Upper lobe of left lung (tissue), 4 donors: ENCODE measurements around the gene PIN1.

Experiments used
- CTCF ChIP-seq, 6 experiments: fragments of 450-650 bp in 4 of 6; fragments of 200-600 bp in 2 of 6; sonication (generic) in 2 of 6; IDR thresholded peaks; one replicate each; pipeline ENCODE4 v1.5.1; 2016 to 2019; ENCODE audit warnings: antibody characterized with exemption in 6 of 6
- EP300 ChIP-seq, 4 donors: sonication (generic); formaldehyde crosslinking; IDR thresholded peaks; one replicate each; pipeline ENCODE4 v1.5.1; 2017; ENCODE audit warnings: antibody characterized with exemption in 4 of 4, control low read depth in 2 of 4
- POLR2A ChIP-seq, 4 donors: fragments of 450-650 bp; IDR thresholded peaks; one replicate each; pipeline ENCODE4 v1.5.1; 2016 to 2017; ENCODE audit warnings: antibody characterized with exemption in 4 of 4, mild to moderate bottlenecking in 2 of 4
- POLR2AphosphoS5 ChIP-seq, 2 donors: sonication (generic); formaldehyde crosslinking; IDR thresholded peaks; one replicate each; pipeline ENCODE4 v1.5.1; 2017; ENCODE audit warnings: antibody characterized with exemption in 2 of 2

- TF ChIP-seq CTCF (IDR thresholded peaks at IDR 0.05) (no peak), POLR2A (IDR thresholded peaks at IDR 0.05) (no peak), POLR2AphosphoS5 (IDR thresholded peaks at IDR 0.05) (no peak), EP300 (IDR thresholded peaks at IDR 0.05) (no peak)
Measured at GRCh38 chr19:9891609-9892373, 56.7 kb downstream of the PIN1 start.
